ENCODE results near the gene CELF1.

DNA sequence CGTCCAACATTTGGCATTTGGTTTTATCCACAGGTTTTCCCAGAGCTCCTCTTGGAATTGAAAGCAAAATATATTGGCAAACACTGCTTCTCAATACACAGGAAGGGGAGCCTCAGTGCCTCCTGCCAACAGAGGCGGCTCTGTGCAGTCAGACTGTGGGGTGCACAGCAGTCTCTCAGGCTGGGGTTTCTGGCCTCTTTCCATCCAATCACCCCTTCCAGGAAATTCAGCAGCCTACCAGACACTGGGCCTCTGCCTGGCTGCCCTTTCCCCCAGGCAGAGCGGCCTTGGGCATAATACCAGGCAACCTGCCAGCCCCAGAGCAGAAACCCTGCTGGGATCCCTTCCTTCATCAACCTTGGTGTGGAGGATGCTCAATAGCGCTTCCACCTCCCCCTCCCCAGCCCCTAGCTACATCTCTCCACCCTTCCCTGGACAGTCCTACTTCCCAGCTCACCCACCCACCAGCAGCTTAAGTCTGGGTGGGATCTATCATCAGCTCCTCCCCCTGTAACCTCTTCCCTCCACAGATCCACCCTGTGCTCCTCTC lies 86.2 kb downstream of the CELF1 start:
- TF ChIP-seq, protein P1, sequence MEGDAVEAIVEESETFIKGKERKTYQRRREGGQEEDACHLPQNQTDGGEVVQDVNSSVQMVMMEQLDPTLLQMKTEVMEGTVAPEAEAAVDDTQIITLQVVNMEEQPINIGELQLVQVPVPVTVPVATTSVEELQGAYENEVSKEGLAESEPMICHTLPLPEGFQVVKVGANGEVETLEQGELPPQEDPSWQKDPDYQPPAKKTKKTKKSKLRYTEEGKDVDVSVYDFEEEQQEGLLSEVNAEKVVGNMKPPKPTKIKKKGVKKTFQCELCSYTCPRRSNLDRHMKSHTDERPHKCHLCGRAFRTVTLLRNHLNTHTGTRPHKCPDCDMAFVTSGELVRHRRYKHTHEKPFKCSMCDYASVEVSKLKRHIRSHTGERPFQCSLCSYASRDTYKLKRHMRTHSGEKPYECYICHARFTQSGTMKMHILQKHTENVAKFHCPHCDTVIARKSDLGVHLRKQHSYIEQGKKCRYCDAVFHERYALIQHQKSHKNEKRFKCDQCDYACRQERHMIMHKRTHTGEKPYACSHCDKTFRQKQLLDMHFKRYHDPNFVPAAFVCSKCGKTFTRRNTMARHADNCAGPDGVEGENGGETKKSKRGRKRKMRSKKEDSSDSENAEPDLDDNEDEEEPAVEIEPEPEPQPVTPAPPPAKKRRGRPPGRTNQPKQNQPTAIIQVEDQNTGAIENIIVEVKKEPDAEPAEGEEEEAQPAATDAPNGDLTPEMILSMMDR (conservative IDR thresholded peaks at IDR 0.05; ENCODE audit: low read depth in 2 of 2), result no peak
- TF ChIP-seq POLR2AphosphoS5 (IDR thresholded peaks at IDR 0.05; ENCODE audit: low read depth) (no peak), EZH2 (IDR thresholded peaks at IDR 0.05; ENCODE audit: low read depth, unreplicated experiment) (no peak)
- TF ChIP-seq, protein P2, sequence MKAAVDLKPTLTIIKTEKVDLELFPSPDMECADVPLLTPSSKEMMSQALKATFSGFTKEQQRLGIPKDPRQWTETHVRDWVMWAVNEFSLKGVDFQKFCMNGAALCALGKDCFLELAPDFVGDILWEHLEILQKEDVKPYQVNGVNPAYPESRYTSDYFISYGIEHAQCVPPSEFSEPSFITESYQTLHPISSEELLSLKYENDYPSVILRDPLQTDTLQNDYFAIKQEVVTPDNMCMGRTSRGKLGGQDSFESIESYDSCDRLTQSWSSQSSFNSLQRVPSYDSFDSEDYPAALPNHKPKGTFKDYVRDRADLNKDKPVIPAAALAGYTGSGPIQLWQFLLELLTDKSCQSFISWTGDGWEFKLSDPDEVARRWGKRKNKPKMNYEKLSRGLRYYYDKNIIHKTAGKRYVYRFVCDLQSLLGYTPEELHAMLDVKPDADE (IDR thresholded peaks at IDR 0.05), result no peak

Data from GM23338 (cell line).